K562 (cell line): ENCODE results near the gene TRPM8. TPM values are rescaled to one million over a fixed set of nuclear protein-coding genes. Genes with fewer than 3 reads are reported as not detected.

Experiments
- ATAC-seq: fragments of 200-7000 bp; cut with Tn5 transposase; 3 replicates; pipeline ENCODE4 v1.9.1; 2020; ENCODE audit warnings: moderate library complexity
- BruUV-seq: library from RNA; stranded (reverse); fragments of 400-500 nt; replicated peaks from 2 replicates; lab custom pipeline; 2021; lab: Mats Ljungman, UMichigan
- CTCF ChIA-PET: fragments of 300-600 bp; formaldehyde crosslinking; extraction: SDS; loops from one replicate; lab custom pipeline; 2021; ENCODE audit warnings: low intra/inter-chr PET ratio; lab: Yijun Ruan, JAX
- POLR2A ChIA-PET: fragments of 300-600, 350-650 bp; sonication (Branson Sonifier 250); formaldehyde crosslinking; extraction: SDS; loops from one replicate; lab custom pipeline; 2021; ENCODE audit warnings: antibody characterized with exemption, inconsistent platforms; lab: Yijun Ruan, JAX
- DNase-seq, 4 experiments: peaks; one replicate each; pipeline versions ENCODE4 v3.0.0 to v3.0.0-alpha.2; 2011 to 2018; ENCODE audit warnings: low spot score in 3 of 4, mixed read lengths in 3 of 4; ENCODE audit errors: extremely low read depth in 1 of 4
- FAIRE-seq: peaks from 2 replicates; lab custom pipeline; 2011; peaks lifted over from hg19 to GRCh38; lab: Jason Lieb, UNC
- H2AFZ ChIP-seq: 2 replicates; pipeline ENCODE4 v1.6.0; 2011; ENCODE audit warnings: low read depth, low read length, control low read depth, inconsistent platforms
- H3K27ac ChIP-seq: fragments of 200-600 bp; 3 replicates; pipeline ENCODE4 v1.8.0; 2011; ENCODE audit warnings: low read depth, mild to moderate bottlenecking, control low read depth, inconsistent platforms, low read length, moderate library complexity, mixed read lengths; ENCODE audit errors: extremely low read depth
- H3K27me3 ChIP-seq, 2 experiments: fragments of 300-600 bp in 1 of 2; 2 replicates in 1 of 2; 3 replicates in 1 of 2; pipeline versions ENCODE4 v1.6.0 to v1.8.0; 2011; ENCODE audit warnings: inconsistent platforms in 2 of 2, low read length in 2 of 2, mild to moderate bottlenecking in 1 of 2, mixed read lengths in 1 of 2, moderate library complexity in 1 of 2; ENCODE audit not compliant: control insufficient read depth in 2 of 2, insufficient read depth in 2 of 2
- H3K36me3 ChIP-seq: fragments of 300-600 bp; 3 replicates; pipeline ENCODE4 v1.8.0; 2011; ENCODE audit warnings: mild to moderate bottlenecking, low read length, inconsistent platforms; ENCODE audit not compliant: control insufficient read depth, insufficient read depth
- H3K4me1 ChIP-seq, 2 experiments: fragments of 200-600 bp in 1 of 2; replicated peaks in 1 of 2; 2 replicates in 1 of 2; 3 replicates in 1 of 2; pipeline versions ENCODE4 v1.5.1 to v1.8.0; 2011; ENCODE audit warnings: inconsistent platforms in 2 of 2, low read length in 2 of 2, mild to moderate bottlenecking in 1 of 2, mixed read lengths in 1 of 2, moderate library complexity in 1 of 2; ENCODE audit not compliant: control insufficient read depth in 2 of 2, insufficient read depth in 2 of 2
- H3K4me2 ChIP-seq: 2 replicates; pipeline ENCODE4 v1.6.1; 2011; ENCODE audit warnings: low read length, control low read depth, inconsistent platforms, mixed read lengths; ENCODE audit not compliant: insufficient read depth
- H3K4me3 ChIP-seq: fragments of 200-600 bp; sonication (generic), shearing (Covaris generic); 2 replicates; pipeline ENCODE4 v1.5.1; 2016; ENCODE audit warnings: control low read depth, inconsistent platforms
- H3K79me2 ChIP-seq: fragments of 200-600 bp; 3 replicates; pipeline ENCODE4 v1.8.0; 2011; ENCODE audit warnings: low read length, inconsistent platforms; ENCODE audit not compliant: control insufficient read depth, insufficient read depth
- H3K9ac ChIP-seq, 2 experiments: 2 replicates each; pipeline versions ENCODE4 v1.6.0 to v1.6.1; 2011; ENCODE audit warnings: low read depth in 2 of 2, low read length in 2 of 2, control low read depth in 1 of 2, inconsistent platforms in 1 of 2, mild to moderate bottlenecking in 1 of 2, mixed read lengths in 1 of 2; ENCODE audit not compliant: insufficient read depth in 1 of 2
- H3K9me1 ChIP-seq: one replicate; pipeline ENCODE4 v1.6.0; 2011; ENCODE audit warnings: inconsistent platforms, mild to moderate bottlenecking, low read length, moderate library complexity; ENCODE audit not compliant: control insufficient read depth, insufficient read depth
- H3K9me3 ChIP-seq: replicated peaks from 2 replicates; pipeline ENCODE4 v1.5.1; 2011; ENCODE audit warnings: low read depth, low read length, inconsistent platforms; ENCODE audit not compliant: control insufficient read depth, insufficient read depth
- H4K20me1 ChIP-seq: replicated peaks from 2 replicates; pipeline ENCODE4 v1.6.1; 2011; ENCODE audit warnings: low read length, inconsistent platforms, mixed read lengths; ENCODE audit not compliant: control insufficient read depth, insufficient read depth
- CHCHD3 ChIP-seq: fragments of 250-450 bp; sonication (Bioruptor Pico); IDR thresholded peaks from 2 replicates; pipeline ENCODE4 v2.1.2; 2022; ENCODE audit warnings: mild to moderate bottlenecking
- GATA2 ChIP-seq: sonication (generic); formaldehyde crosslinking; IDR thresholded peaks from 2 replicates; pipeline ENCODE4 v1.4.0; 2020; ENCODE audit warnings: mild to moderate bottlenecking, missing genetic modification reagents
- NCOA6 ChIP-seq: fragments of 450-650 bp; IDR thresholded peaks from 2 replicates; pipeline ENCODE4 v1.6.1; 2017; ENCODE audit warnings: mild to moderate bottlenecking
- NFATC3 ChIP-seq: fragments of 450-650 bp; IDR thresholded peaks from 2 replicates; pipeline ENCODE4 v1.6.1; 2017; ENCODE audit warnings: mild to moderate bottlenecking
- RBFOX2 ChIP-seq: fragments of 200-400 bp; formaldehyde crosslinking; IDR thresholded peaks from 2 replicates; pipeline ENCODE4 v1.6.1; 2017; ENCODE audit warnings: low read depth, mild to moderate bottlenecking, low read length, moderate library complexity
- RNF2 ChIP-seq: sonication (generic); IDR thresholded peaks from 2 replicates; pipeline ENCODE4 v1.6.1; 2016
- TBP ChIP-seq: optimal IDR thresholded peaks from 2 replicates; pipeline ENCODE3; 2011; ENCODE audit warnings: low read depth, low read length, improper control_type of control experiment
- ZNF282 ChIP-seq: sonication (generic); formaldehyde crosslinking; IDR thresholded peaks from 2 replicates; pipeline ENCODE4 v1.8.1; 2023; ENCODE audit warnings: missing genetic modification reagents
- ZNF586 ChIP-seq: fragments of 450-650 bp; formaldehyde crosslinking; conservative IDR thresholded peaks from 2 replicates; pipeline ENCODE4 v1.4.0; 2020; ENCODE audit warnings: mild to moderate bottlenecking, moderate library complexity
- ZNF780A ChIP-seq: fragments of 250-450 bp; sonication (Bioruptor Pico); IDR thresholded peaks from 2 replicates; pipeline ENCODE4 v1.5.0; 2021; ENCODE audit warnings: mild to moderate bottlenecking
- WGBS: fragments of 100-300 bp; shearing (Covaris generic); methylation state at CpG from one replicate; pipeline ENCODE4 v1.1.6; 2016; ENCODE audit warnings: low coverage, mixed read lengths; ENCODE audit not compliant: insufficient coverage; ENCODE audit errors: missing lambda C conversion rate; 5-methylcytosine and 5-hydroxymethylcytosine counted together
- in situ Hi-C: fragments of 300-500 bp; cut with MboI; formaldehyde crosslinking; loops from 4 replicates; pipeline ENCODE4 v1.15.0; 2018; ENCODE audit warnings: inconsistent platforms, mixed read lengths
- intact Hi-C: fragments of 100-400 bp; cut with micrococcal nuclease; formaldehyde crosslinking; loops from 2 replicates; pipeline ENCODE4 v1.14.2; 2022
- polyA plus RNA-seq, 8 experiments: library from polyadenylated mRNA; depleted of rRNA in 4 of 8; stranded (reverse) in 5 of 8; unstranded in 3 of 8; fragments of >200 nt; fragmentation: Nextera tagmentation in 2 of 8; fragmentation: Illumina TruSeq in 1 of 8; extraction: Ambion mirVana in 2 of 8; extraction: Trizol in 1 of 8; gene quantifications; 2 replicates each; pipeline versions ENCODE4 v1.2.1 to v1.2.3, GENCODE V29; 2011 to 2014; ENCODE audit warnings: inconsistent platforms in 1 of 8, missing spikeins in 1 of 8
- total RNA-seq, 7 experiments: library from RNA; depleted of rRNA in 6 of 7; stranded (reverse); fragments of >200 nt in 6 of 7; fragmentation: Illumina TruSeq in 2 of 7; extraction: Trizol in 2 of 7; gene quantifications; 2 replicates each; pipeline versions ENCODE4 v1.2.1 to v1.2.3, GENCODE V29; 2011 to 2021; ENCODE audit warnings: low replicate concordance in 1 of 7
- TF ChIP-seq, protein P1 (sequence below): sonication (generic); formaldehyde crosslinking; IDR thresholded peaks from 2 replicates; pipeline ENCODE4 v1.8.0; 2022; ENCODE audit warnings: mild to moderate bottlenecking, missing genetic modification reagents
- TF ChIP-seq, protein P2 (sequence below), 2 experiments: fragments of 250-450 bp in 1 of 2; fragments of 450-650 bp in 1 of 2; sonication (Bioruptor Pico) in 1 of 2; IDR thresholded peaks; 2 replicates each; pipeline versions ENCODE4 v1.6.1 to v1.8.0; 2016 to 2021; ENCODE audit warnings: mild to moderate bottlenecking in 2 of 2, moderate library complexity in 2 of 2, missing compliant biosample characterization in 1 of 2, missing genetic modification characterization in 1 of 2
- TF ChIP-seq, protein P3 (sequence below): fragments of 250-450 bp; sonication (Bioruptor Pico); IDR thresholded peaks from 2 replicates; pipeline ENCODE4 v1.8.0; 2022; ENCODE audit warnings: moderate library complexity, mild to moderate bottlenecking, inconsistent platforms

Gene TRPM8
- total and polyA plus RNA-seq, 9 of the 15 experiments (the other 6 are each of a cell fraction or from before 2014, with no cell fraction given), result not detected

DNA sequence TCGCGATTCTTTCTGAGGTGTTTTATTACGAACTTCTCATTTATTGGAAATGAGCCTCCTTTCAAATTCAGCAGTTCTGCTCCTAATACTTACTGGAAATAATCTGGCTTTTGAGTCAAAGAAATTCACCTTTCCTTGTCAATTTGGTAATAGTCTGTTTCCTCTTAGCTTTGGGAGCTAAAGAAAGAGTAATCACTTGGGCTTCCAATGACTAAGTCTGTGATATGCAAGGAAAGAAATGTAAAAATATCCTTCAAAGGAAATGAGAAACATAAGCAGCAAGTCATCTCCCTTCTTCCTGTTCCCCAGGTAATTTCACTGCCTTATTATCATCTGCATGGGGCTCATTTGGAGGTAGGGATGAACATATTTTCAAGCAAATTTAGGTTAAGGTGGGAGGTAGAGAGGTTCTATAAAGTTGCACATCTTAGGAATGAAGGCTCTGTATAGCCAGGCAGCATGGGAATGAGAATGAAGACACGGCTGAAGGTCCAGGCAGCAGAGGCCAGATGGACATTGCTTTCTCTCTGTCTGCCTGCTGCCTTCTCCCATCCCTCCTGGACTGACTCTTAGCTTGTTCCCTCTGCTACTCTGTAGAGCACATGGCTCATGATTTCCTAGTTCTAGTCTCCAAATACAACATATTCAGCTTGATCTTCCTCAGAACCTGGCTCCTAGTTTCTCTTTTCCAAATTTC is 134.3 kb downstream of the TRPM8 start:
- H3K36me3 ChIP-seq, result no peaks in the 10 kb centered on the region
- POLR2A ChIA-PET, result interaction anchor here (0.6 kb wide), 1 partner anchor 25 kb away, joined by 5 read pairs; no protein-coding TSS in a partner anchor
- in situ Hi-C loops (no loop called here), intact Hi-C loops (no loop called here)
- no peaks in the 10 kb centered on the region; a peak in 1 of 5 replicates for H3K27me3 ChIP-seq
- FAIRE-seq (no peak), ATAC-seq (no peak), DNase-seq (no peak)
- no peaks in the 10 kb centered on the region for H3K4me1 ChIP-seq
- CTCF ChIA-PET, result no interaction called here
- no peaks in the 10 kb centered on the region for H3K79me2 ChIP-seq
- BruUV-seq, result no TSS peak
- H3K9ac ChIP-seq, result no peak overlapping the region
- H2AFZ ChIP-seq, result no peak overlapping the region
- 0% methylated on average over 4 of the region's 4 CpGs for WGBS
- H3K4me3 ChIP-seq, result no peak overlapping the region
- no peak overlapping the region for H3K27ac ChIP-seq
- TF ChIP-seq NCOA6 (no peak), RBFOX2 (no peak)
- no peak overlapping the region for H3K4me2 ChIP-seq
- H3K9me1 ChIP-seq, result no peaks in the 10 kb centered on the region
- H4K20me1 ChIP-seq, result no peaks in the 10 kb centered on the region
- no peaks in the 10 kb centered on the region for H3K9me3 ChIP-seq

DNA sequence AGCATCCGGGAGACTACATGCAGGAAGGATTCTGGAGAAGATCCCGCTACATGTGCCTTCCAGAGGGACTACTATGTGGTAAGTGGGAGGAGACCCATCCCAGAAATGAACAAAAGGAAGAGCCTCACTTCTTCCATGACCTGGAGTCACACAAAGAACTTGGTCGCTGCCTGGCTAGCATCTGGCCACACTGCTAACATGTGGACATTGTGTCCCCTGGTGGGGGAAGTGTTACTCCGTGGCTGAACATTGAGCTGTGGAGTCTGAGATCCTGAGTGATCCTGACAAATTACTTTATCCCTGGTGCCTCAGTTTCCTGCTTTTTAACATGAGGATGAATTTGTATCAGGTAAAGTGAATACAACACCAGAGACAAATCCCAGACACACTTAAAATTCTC is 141.7 kb downstream of the TRPM8 start:
- Histone ChIP-seq H3K4me2 (no peak overlapping the region), H3K27ac (no peak overlapping the region), H3K4me3 (no peak overlapping the region), H3K9me3 (no peaks in the 10 kb centered on the region), H4K20me1 (no peaks in the 10 kb centered on the region), H3K36me3 (no peaks in the 10 kb centered on the region), H3K79me2 (no peaks in the 10 kb centered on the region), H3K27me3 (no peaks in the 10 kb centered on the region; a peak in 1 of 5 replicates), H2AFZ (no peak overlapping the region), H3K4me1 (no peaks in the 10 kb centered on the region), H3K9ac (no peak overlapping the region), H3K9me1 (no peaks in the 10 kb centered on the region)
- intact Hi-C loops (no loop called here), in situ Hi-C loops (no loop called here)
- DNase-seq (no peak), ATAC-seq (no peak), FAIRE-seq (no peak)
- CTCF ChIA-PET, result no interaction called here
- 3% methylated on average over 4 of the region's 4 CpGs for WGBS
- no TSS peak for BruUV-seq
- POLR2A ChIA-PET, result no interaction called here
- TF ChIP-seq ZNF586 (CRISPR knock-in tag), result no peak
- TF ChIP-seq ZNF780A (CRISPR knock-in tag), result no peak
- no peak for TF ChIP-seq GATA2 (CRISPR knock-in tag)
- no peak for TF ChIP-seq TBP
- TF ChIP-seq, protein P1, sequence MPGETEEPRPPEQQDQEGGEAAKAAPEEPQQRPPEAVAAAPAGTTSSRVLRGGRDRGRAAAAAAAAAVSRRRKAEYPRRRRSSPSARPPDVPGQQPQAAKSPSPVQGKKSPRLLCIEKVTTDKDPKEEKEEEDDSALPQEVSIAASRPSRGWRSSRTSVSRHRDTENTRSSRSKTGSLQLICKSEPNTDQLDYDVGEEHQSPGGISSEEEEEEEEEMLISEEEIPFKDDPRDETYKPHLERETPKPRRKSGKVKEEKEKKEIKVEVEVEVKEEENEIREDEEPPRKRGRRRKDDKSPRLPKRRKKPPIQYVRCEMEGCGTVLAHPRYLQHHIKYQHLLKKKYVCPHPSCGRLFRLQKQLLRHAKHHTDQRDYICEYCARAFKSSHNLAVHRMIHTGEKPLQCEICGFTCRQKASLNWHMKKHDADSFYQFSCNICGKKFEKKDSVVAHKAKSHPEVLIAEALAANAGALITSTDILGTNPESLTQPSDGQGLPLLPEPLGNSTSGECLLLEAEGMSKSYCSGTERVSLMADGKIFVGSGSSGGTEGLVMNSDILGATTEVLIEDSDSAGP (CRISPR knock-in tag), result no peak
- TF ChIP-seq, protein P2, sequence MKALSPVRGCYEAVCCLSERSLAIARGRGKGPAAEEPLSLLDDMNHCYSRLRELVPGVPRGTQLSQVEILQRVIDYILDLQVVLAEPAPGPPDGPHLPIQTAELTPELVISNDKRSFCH (CRISPR knock-in tag; IDR thresholded peaks at IDR 0.05), result no peak
- TF ChIP-seq, protein P2 (tag; IDR thresholded peaks at IDR 0.05), result no peak
- TF ChIP-seq RNF2, result no peak
- TF ChIP-seq, protein P3, sequence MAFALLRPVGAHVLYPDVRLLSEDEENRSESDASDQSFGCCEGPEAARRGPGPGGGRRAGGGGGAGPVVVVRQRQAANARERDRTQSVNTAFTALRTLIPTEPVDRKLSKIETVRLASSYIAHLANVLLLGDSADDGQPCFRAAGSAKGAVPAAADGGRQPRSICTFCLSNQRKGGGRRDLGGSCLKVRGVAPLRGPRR (CRISPR knock-in tag), result no peak
- TF ChIP-seq CHCHD3 (CRISPR knock-in tag), result no peak
- no peak for TF ChIP-seq ZNF282 (CRISPR knock-in tag)
- no peak for TF ChIP-seq NFATC3
